GM12878 (cell line): Measurements from ENCODE around the gene ZNF385C. TPM values are rescaled to one million over a fixed set of nuclear protein-coding genes. Genes with fewer than 3 reads are reported as not detected.

Source experiments
- ATAC-seq: fragments of 200-7000 bp; cut with Tn5 transposase; 3 replicates; pipeline ENCODE4 v1.9.1; 2020; ENCODE audit warnings: mild to moderate bottlenecking, moderate library complexity
- BruUV-seq: library from RNA; stranded (reverse); fragments of 400-500 nt; replicated peaks from 2 replicates; lab custom pipeline; 2021; lab: Mats Ljungman, UMichigan
- CTCF ChIA-PET: fragments of 300-600 bp; sonication (Branson Sonifier 250); formaldehyde crosslinking; extraction: SDS; loops from one replicate; lab custom pipeline; 2021; ENCODE audit warnings: inconsistent platforms; lab: Yijun Ruan, JAX
- POLR2A ChIA-PET: fragments of 350-600 bp; formaldehyde crosslinking; extraction: SDS; loops from one replicate; lab custom pipeline; 2021; ENCODE audit warnings: inconsistent platforms; lab: Charles Lee
- RAD21 ChIA-PET: fragments of 300-600 bp; sonication (Branson Sonifier 250); formaldehyde crosslinking; loops from one replicate; lab custom pipeline; 2023; ENCODE audit warnings: antibody characterized with exemption; ENCODE audit not compliant: unreplicated experiment; lab: Charles Lee
- SMC1A ChIA-PET: fragments of 300-600 bp; sonication (Branson Sonifier 250); formaldehyde crosslinking; loops from one replicate; lab custom pipeline; 2023; ENCODE audit not compliant: unreplicated experiment, uncharacterized antibody; lab: Charles Lee
- DNase-seq: peaks from one replicate; pipeline ENCODE4 v3.0.0-alpha.2; 2011; ENCODE audit warnings: low read depth, low spot score
- FAIRE-seq: peaks from 3 replicates; lab custom pipeline; 2011; peaks lifted over from hg19 to GRCh38; lab: Jason Lieb, UNC
- H2AFZ ChIP-seq: 2 replicates; pipeline ENCODE4 v1.6.0; 2011; ENCODE audit warnings: low read depth, low read length, control low read depth; ENCODE audit not compliant: control insufficient read depth
- H3K27ac ChIP-seq: 2 replicates; pipeline ENCODE4 v1.5.1; 2011; ENCODE audit warnings: control low read depth; ENCODE audit not compliant: control insufficient read depth, insufficient read depth
- H3K27me3 ChIP-seq, 2 experiments: replicated peaks in 1 of 2; 2 replicates each; pipeline versions ENCODE4 v1.6.0 to v1.6.1; 2011; ENCODE audit warnings: low read length in 1 of 2; ENCODE audit not compliant: control insufficient read depth in 2 of 2, insufficient read depth in 2 of 2
- H3K36me3 ChIP-seq, 2 experiments: 2 replicates each; pipeline ENCODE4 v1.5.1; 2011; ENCODE audit warnings: low read length in 1 of 2; ENCODE audit not compliant: control insufficient read depth in 2 of 2, insufficient read depth in 2 of 2
- H3K4me1 ChIP-seq: 2 replicates; pipeline ENCODE4 v1.6.1; 2011; ENCODE audit warnings: mild to moderate bottlenecking, low read length, moderate library complexity, mixed read lengths; ENCODE audit not compliant: control insufficient read depth, insufficient read depth
- H3K4me2 ChIP-seq: 2 replicates; pipeline ENCODE4 v1.6.0; 2011; ENCODE audit warnings: control low read depth; ENCODE audit not compliant: control insufficient read depth, insufficient read depth
- H3K4me3 ChIP-seq: fragments of 200-600 bp; sonication (generic); 2 replicates; pipeline ENCODE4 v1.5.1; 2016
- H3K79me2 ChIP-seq: 2 replicates; pipeline ENCODE4 v1.6.0; 2011; ENCODE audit warnings: low read length; ENCODE audit not compliant: control insufficient read depth, insufficient read depth
- H3K9ac ChIP-seq: 2 replicates; pipeline ENCODE4 v1.8.0; 2011; ENCODE audit warnings: low read length, control low read depth, mixed read lengths; ENCODE audit not compliant: control insufficient read depth, insufficient read depth
- H3K9me3 ChIP-seq: replicated peaks from 3 replicates; pipeline ENCODE4 v1.5.1; 2011; ENCODE audit warnings: mild to moderate bottlenecking, low read length; ENCODE audit not compliant: control insufficient read depth, insufficient read depth
- H4K20me1 ChIP-seq: 2 replicates; pipeline ENCODE4 v1.6.0; 2011; ENCODE audit not compliant: control insufficient read depth, insufficient read depth
- CREB1 ChIP-seq: IDR thresholded peaks from 2 replicates; pipeline ENCODE4 v1.6.1; 2012; ENCODE audit warnings: low read depth, mild to moderate bottlenecking, inconsistent platforms
- CREM ChIP-seq: IDR thresholded peaks from 2 replicates; pipeline ENCODE4 v1.6.1; 2014; ENCODE audit warnings: antibody characterized with exemption, low read depth
- FOXK2 ChIP-seq: fragments of 450-650 bp; IDR thresholded peaks from 2 replicates; pipeline ENCODE4 v1.6.1; 2017; ENCODE audit warnings: mild to moderate bottlenecking, moderate library complexity
- KDM1A ChIP-seq: fragments of 200-600 bp; sonication (generic); IDR thresholded peaks from 2 replicates; pipeline ENCODE4 v1.6.1; 2016; ENCODE audit warnings: borderline replicate concordance
- NFYA ChIP-seq: IDR thresholded peaks from 2 replicates; pipeline ENCODE4 v1.6.1; 2011; ENCODE audit warnings: low read depth, mild to moderate bottlenecking, low read length, improper control_type of control experiment, borderline replicate concordance
- USF1 ChIP-seq: IDR thresholded peaks from 2 replicates; pipeline ENCODE4 v1.6.1; 2011; ENCODE audit warnings: borderline replicate concordance, low read depth, mild to moderate bottlenecking, moderate library complexity, mixed read lengths, low read length; ENCODE audit not compliant: insufficient read depth; ENCODE audit errors: extremely low read length
- USF2 ChIP-seq: IDR thresholded peaks from 2 replicates; pipeline ENCODE4 v1.6.1; 2011; ENCODE audit warnings: low read depth, low read length, improper control_type of control experiment, borderline replicate concordance
- WGBS: methylation state at CpG from one replicate; pipeline ENCODE4 v1.1.6; 2016; ENCODE audit warnings: low lambda C conversion rate; ENCODE audit not compliant: insufficient replicate concordance, insufficient coverage; ENCODE audit errors: missing lambda C conversion rate; 5-methylcytosine and 5-hydroxymethylcytosine counted together
- in situ Hi-C: fragments of 300-500 bp; cut with MboI; formaldehyde crosslinking; loops from 9 replicates; pipeline ENCODE4 v1.14.3; 2018; ENCODE audit warnings: mixed read lengths
- intact Hi-C: fragments of 100-400 bp; cut with micrococcal nuclease; formaldehyde crosslinking; loops from one replicate; pipeline ENCODE4 v1.14.2; 2022; ENCODE audit not compliant: unreplicated experiment
- polyA plus RNA-seq, 11 experiments: library from polyadenylated mRNA; depleted of rRNA in 4 of 11; unstranded in 6 of 11; stranded (reverse) in 5 of 11; fragments of >200 nt; fragmentation: Nextera tagmentation in 4 of 11; fragmentation: Illumina TruSeq in 1 of 11; extraction: Ambion mirVana in 4 of 11; extraction: Trizol in 1 of 11; gene quantifications; 1 replicate in 1 of 11; 2 replicates in 10 of 11; pipeline versions ENCODE4 v1.2.1 to v1.2.3, GENCODE V29; 2011 to 2016; ENCODE audit warnings: inconsistent platforms in 2 of 11, missing spikeins in 2 of 11, low read depth in 1 of 11
- total RNA-seq, 4 experiments: library from RNA; depleted of rRNA in 3 of 4; stranded (reverse); fragments of >200 nt in 3 of 4; fragmentation: Illumina TruSeq in 1 of 4; extraction: Trizol in 1 of 4; gene quantifications; 2 replicates each; pipeline versions ENCODE4 v1.2.1 to v1.2.3, GENCODE V29; 2013 to 2021

ZNF385C gene
- total and polyA plus RNA-seq, 10 of the 15 experiments (the other 5 are each of a cell fraction or from before 2014, with no cell fraction given) = 0.06 to 0.20 (median 0.07) TPM; not detected in 5

- H3K9ac ChIP-seq = no peak overlapping the region
Observed at GRCh38 chr17:42040818-42041217, 57.5 kb downstream of the ZNF385C start.

More at GRCh38 chr17:42040818-42041217, 57.5 kb downstream of the ZNF385C start:
- ChIA-PET POLR2A (interaction anchor here (0.5 to 1.3 kb wide), 3 partner anchors 33 to 616 kb away, joined by 3 to 4 read pairs (median 3); no protein-coding TSS in a partner anchor), SMC1A (interaction anchor here (1.2 kb wide), 1 partner anchor 21 kb away, joined by 3 read pairs; the partner anchor contains the start of gene NKIRAS2), RAD21 (interaction anchor here (1.4 kb wide), 1 partner anchor 111 kb away, joined by 4 read pairs; the partner anchor contains the start of gene ODAD4), CTCF (interaction anchor here (0.6 to 1.4 kb wide), 5 partner anchors 9 to 75 kb away, joined by 3 to 6 read pairs (median 3); no protein-coding TSS in a partner anchor)
- Histone ChIP-seq H3K27ac (no peak overlapping the region), H4K20me1 (no peaks in the 10 kb centered on the region), H3K79me2 (no peaks in the 10 kb centered on the region), H3K36me3 (no peaks in the 10 kb centered on the region), H3K4me3 (no peak overlapping the region), H3K9me3 (no peaks in the 10 kb centered on the region), H3K4me2 (no peak overlapping the region), H3K27me3 (no peaks in the 10 kb centered on the region), H2AFZ (no peak overlapping the region), H3K4me1 (peaks cover 8% of the 10 kb centered on the region; the same call in 1 of the 2 replicates)
- DNase-seq (no peak), FAIRE-seq (no peak), ATAC-seq (no peak)
- 72% methylated on average over 10 of the region's 10 CpGs for WGBS
- in situ Hi-C loops = no loop called here
- intact Hi-C loops = no loop called here
- BruUV-seq = no TSS peak
- no peak for TF ChIP-seq FOXK2
- TF ChIP-seq KDM1A = no peak
- TF ChIP-seq USF1 = no peak
- TF ChIP-seq USF2 = no peak
- TF ChIP-seq NFYA = no peak
- no peak for TF ChIP-seq CREM
- no peak for TF ChIP-seq CREB1
